Measurements from ENCODE around the gene COMMD10.

DNA sequence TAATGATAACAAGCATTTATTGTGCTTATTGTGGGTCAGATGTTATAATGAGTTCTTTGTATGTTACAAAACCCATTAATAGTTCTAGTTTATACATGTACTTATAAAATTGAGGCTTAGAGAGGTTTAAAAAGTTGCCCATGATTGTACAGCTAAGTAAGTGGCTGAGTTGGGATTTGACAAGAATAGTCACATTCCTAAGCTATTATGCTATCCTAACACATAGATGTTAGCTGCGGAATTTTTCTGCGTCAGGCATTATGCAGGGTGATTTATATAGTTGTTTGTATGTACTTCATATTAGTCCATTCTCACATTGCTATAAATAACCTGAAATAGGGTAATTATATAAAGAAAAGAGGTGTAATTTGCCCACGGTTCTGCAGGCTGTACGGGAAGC is 12.5 kb downstream of the COMMD10 start:
- TF ChIP-seq EZH2 (IDR thresholded peaks at IDR 0.05; ENCODE audit: low read length) = no peak
- TF ChIP-seq, protein P1, sequence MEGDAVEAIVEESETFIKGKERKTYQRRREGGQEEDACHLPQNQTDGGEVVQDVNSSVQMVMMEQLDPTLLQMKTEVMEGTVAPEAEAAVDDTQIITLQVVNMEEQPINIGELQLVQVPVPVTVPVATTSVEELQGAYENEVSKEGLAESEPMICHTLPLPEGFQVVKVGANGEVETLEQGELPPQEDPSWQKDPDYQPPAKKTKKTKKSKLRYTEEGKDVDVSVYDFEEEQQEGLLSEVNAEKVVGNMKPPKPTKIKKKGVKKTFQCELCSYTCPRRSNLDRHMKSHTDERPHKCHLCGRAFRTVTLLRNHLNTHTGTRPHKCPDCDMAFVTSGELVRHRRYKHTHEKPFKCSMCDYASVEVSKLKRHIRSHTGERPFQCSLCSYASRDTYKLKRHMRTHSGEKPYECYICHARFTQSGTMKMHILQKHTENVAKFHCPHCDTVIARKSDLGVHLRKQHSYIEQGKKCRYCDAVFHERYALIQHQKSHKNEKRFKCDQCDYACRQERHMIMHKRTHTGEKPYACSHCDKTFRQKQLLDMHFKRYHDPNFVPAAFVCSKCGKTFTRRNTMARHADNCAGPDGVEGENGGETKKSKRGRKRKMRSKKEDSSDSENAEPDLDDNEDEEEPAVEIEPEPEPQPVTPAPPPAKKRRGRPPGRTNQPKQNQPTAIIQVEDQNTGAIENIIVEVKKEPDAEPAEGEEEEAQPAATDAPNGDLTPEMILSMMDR (optimal IDR thresholded peaks at IDR 0.05 in 1 of 3, IDR thresholded peaks at IDR 0.05 in 1 of 3, conservative IDR thresholded peaks at IDR 0.05 in 1 of 3; ENCODE audit: extremely low read depth in 1 of 3, insufficient read depth in 2 of 3, low read length in 3 of 3) = no peak
